Measurements from ENCODE around the gene ZBTB22.

GRCh38 chr6:33344701-33345697 lies 27.5 kb upstream of the ZBTB22 start:
- TF ChIP-seq CTCF (IDR thresholded peaks at IDR 0.05 in 8 of 11, conservative IDR thresholded peaks at IDR 0.05 in 3 of 11) (peak; percentile 45 to 80 (median 70)), POLR2A (IDR thresholded peaks at IDR 0.05) (no peak)
